22Rv1 (cell line): Measurements from ENCODE around the gene MAPRE3.

Experiments used
- H3K27ac ChIP-seq: fragments of 450-650 bp; 2 replicates; pipeline ENCODE4 v1.5.1; 2017
- ZFX ChIP-seq: fragments of 450-650 bp; IDR thresholded peaks from 2 replicates; pipeline ENCODE4 v1.6.1; 2017; ENCODE audit warnings: antibody characterized with exemption, borderline replicate concordance
- TF ChIP-seq, protein P1 (sequence below): fragments of 450-650 bp; IDR thresholded peaks from 2 replicates; pipeline ENCODE4 v1.5.1; 2017; ENCODE audit warnings: mild to moderate bottlenecking

MAPRE3 gene

DNA sequence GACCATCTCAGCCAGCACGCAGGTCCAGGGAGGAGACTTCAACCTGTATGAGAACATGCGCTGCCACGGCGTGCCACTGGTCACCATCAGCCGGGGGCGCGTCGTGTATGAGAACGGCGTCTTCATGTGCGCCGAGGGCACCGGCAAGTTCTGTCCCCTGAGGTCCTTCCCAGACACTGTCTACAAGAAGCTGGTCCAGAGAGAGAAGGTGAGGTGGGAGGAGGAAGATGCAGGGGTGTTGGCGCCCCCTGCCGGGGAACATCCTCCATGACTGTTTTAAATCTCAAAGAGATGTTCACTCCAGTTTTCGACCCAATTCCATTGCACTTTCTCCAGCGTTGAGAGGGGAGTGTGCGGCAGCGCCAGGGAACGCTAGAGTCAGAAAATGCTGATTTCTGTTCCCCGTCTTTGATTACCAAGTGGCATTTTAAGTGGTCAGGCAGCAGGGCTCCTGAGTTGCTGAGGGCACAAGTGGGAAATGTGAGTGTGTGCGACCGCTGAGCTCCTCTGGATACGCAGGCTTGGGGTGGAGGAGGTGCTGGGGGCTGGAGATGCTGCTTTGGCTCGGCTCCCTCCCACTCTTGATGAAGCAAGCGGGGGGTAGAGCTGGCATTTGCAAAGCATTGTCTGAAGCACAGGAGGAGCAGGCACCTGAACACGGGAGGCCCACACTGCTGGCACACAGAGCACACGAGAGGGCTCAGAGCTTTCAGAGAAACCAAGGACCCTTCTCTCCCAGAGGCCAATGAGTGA, 27.7 kb upstream of the MAPRE3 start:
- TF ChIP-seq, protein P1, sequence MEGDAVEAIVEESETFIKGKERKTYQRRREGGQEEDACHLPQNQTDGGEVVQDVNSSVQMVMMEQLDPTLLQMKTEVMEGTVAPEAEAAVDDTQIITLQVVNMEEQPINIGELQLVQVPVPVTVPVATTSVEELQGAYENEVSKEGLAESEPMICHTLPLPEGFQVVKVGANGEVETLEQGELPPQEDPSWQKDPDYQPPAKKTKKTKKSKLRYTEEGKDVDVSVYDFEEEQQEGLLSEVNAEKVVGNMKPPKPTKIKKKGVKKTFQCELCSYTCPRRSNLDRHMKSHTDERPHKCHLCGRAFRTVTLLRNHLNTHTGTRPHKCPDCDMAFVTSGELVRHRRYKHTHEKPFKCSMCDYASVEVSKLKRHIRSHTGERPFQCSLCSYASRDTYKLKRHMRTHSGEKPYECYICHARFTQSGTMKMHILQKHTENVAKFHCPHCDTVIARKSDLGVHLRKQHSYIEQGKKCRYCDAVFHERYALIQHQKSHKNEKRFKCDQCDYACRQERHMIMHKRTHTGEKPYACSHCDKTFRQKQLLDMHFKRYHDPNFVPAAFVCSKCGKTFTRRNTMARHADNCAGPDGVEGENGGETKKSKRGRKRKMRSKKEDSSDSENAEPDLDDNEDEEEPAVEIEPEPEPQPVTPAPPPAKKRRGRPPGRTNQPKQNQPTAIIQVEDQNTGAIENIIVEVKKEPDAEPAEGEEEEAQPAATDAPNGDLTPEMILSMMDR, result peak; percentile 94
- no peak for TF ChIP-seq ZFX
- no peak overlapping the region for H3K27ac ChIP-seq

DNA sequence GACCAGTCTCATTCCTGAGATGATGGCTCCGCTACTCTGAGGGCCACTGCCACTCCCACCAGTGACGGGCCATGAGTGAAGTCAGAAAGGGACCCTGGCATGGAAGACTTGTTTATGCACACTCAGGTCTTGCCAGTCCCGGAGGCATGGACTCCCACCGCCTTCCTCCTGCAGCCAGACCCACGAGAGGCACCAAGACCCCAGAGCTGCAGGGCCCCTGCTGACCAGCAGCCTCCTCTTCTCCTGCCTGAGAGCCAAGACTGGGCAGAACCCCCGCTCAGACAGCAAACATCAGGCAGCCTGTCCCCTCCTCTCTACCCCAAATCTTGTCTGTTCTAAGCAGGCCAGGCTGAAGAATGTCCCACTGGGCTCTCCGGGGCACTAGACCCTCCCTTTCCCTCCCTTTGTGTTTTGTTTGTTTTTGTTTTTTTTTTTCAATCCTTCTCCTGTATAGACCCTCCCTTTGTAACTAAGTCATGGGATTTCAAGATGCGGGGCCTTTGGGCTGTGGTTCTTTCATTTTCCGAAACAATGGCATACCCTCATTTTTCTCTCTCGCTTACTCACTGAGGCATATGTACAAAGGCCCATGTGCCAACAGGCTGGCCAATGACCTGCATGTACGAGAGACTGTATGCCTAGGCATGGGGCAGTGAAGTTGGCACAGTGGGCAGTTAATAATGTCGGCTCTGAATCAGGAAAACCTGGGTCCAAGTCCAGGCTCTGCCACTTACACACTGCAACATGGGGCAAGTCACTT, 24.3 kb upstream of the MAPRE3 start:
- no peak overlapping the region for H3K27ac ChIP-seq
- TF ChIP-seq, protein P1, result no peak
- no peak for TF ChIP-seq ZFX

DNA sequence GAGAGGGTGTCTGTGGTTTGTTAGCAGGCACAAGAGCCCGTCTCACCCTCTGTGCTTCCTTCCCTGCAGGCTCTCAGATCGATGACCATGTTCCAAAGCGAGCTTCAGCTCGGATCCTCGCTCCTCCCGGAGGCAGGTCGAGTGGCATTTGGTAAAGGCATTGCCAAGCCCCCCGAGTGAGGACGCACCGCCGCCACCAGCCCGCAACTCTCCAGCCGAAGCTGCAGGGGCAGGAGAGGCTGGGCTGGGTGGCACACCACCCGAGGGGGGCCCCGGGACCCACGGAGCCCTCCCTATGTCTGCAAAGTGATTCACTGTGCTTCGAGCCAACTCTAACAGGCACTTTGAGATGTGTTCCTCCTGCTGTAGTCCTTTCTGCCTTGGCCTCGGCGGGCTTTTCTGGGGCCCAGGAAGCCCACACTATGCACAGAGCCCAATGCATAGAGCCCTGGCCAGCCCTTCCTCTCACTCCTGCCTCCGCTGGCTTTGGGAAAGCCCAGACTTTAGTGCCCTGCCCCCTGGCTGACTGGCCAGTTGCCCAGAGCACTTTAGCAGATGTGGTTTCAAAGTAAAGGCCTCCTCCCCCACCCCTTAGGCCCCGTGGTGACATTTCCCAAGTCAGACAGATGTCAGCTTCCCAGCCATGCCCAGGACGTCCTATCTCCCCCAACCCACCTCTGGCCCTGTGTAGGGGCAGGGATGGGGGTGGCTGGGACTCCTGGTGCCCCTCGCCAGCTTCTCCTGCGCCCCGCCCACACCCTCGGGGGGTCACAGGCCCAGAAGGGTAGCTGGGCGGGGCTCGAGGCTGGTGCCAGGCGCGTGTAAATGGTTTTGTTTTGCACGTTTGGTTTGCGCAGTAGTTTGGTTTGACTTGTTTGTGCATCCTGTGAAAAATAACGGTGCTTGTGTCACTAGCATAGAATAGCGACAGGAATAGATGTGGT, 23.3 kb upstream of the MAPRE3 start:
- no peak overlapping the region for H3K27ac ChIP-seq
- TF ChIP-seq, protein P1, result no peak
- TF ChIP-seq ZFX, result no peak

DNA sequence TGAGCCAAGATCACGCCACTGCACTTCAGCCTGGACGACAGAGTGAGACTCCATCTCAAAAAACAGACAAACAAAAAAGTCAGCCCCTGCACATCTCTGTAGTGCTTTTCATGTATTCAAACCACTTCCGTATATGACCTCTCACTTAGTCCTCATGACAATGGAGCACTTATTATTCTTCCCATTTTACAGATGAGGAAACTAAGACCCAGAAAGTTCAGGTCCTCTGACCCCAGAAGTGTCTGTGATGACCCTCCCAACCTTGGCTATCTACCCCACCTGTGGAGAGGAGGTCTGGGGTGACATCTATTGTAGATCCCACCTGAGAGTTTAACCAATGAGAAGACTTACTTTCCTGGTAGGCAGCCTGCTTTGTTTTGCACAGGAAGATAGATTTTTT, 21.6 kb upstream of the MAPRE3 start:
- no peak overlapping the region for H3K27ac ChIP-seq
- TF ChIP-seq ZFX, result no peak

DNA sequence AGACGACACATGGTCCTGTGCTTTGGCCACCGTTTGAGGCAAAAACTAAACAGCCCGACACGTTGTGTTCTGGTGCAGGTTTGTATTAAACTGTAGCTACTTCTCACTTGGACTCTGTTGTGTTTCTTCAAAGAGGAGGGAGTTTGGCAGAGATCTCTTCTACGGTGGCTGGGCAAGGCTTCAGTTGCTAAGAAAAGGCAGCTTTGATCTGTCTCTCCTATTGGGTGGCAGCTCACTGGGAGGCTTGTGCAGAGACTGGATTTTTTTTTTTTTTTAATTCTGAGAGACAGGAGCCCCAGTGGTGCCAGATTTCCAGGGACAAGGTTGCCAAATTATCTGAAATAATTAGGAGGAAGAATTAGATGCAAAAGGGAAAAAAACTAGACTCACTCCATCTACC, 20.2 kb upstream of the MAPRE3 start:
- H3K27ac ChIP-seq, result no peak overlapping the region
- TF ChIP-seq ZFX, result no peak
- TF ChIP-seq, protein P1, result no peak

DNA sequence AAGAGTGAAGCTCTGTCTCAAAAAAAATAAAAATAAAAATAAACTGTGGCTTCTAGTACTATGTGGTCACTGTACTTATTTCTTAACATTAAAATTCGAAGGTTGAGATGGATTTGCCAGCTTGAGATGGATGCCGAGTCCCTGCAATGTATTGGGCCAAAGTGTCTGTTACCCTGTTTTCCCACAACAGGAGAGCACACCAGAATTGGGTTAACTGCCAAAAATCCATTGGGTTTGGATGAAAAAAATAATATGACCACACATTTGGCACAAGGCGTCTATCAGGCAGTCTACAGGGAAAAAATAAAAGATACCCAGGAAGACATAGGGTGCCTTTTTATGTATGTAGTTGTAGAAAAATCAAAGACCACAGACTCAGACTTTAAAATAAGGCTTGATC, 19.2 kb upstream of the MAPRE3 start:
- H3K27ac ChIP-seq, result no peak overlapping the region
- TF ChIP-seq ZFX, result no peak
- TF ChIP-seq, protein P1, result no peak

DNA sequence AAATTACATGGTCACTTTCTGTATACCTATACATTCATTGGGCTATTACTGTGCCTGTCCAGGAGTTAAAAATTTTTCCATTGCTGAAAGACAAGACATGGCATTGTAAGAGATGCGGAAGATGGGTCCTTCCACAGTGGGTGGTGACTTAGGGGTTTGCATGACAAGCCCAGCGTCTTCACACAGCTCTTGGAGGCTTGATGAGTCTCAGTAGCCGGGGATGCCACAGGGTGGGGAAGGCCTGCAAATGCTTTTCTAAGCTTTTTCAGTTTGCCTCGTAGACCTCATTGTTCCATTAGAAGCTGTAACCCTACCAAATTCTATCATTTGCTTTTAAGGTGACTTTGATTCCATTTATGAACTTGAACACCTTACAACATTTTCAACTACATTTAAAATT, 18.1 kb upstream of the MAPRE3 start:
- H3K27ac ChIP-seq, result no peak overlapping the region
- no peak for TF ChIP-seq ZFX
- TF ChIP-seq, protein P1, result no peak
